Skin epidermis (tissue), 12 donors: ENCODE results near the gene MYO1E.

Experiments used
- H3K27ac ChIP-seq, 21 experiments: fragments of 200-600 bp; sonication (generic) in 11 of 21; one replicate each; pipeline ENCODE4 v1.5.0; 2020; ENCODE audit warnings: mild to moderate bottlenecking in 3 of 21, inconsistent platforms in 2 of 21, moderate library complexity in 2 of 21
- H3K4me3 ChIP-seq, 7 experiments: fragments of 200-600 bp; sonication (generic) in 2 of 7; one replicate each; pipeline ENCODE4 v1.5.0; 2020; ENCODE audit warnings: inconsistent platforms in 2 of 7, mild to moderate bottlenecking in 2 of 7, moderate library complexity in 1 of 7

The MYO1E gene

DNA sequence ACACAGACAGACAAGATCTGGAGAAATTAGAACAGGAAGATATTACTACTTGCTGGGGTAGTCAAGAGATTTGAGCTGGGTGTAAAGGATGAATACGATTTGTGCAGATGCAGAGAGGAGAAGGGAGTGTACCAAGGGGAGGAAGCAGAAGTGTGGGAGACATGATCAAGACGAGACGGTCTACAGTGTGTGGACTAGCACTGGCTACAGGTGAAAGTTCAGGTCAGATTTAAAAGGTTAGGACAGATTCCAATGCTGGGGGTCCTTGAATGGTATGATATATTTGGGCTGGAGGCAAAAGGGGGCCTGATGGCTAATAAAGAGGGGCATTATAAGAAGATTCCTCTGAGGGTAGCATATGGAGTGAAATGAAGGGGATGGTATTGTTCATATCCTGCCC is 154.0 kb downstream of the MYO1E start:
- Histone ChIP-seq H3K4me3 (no peak overlapping the region), H3K27ac (peak overlapping the region in 1 of 21 experiments; percentile 36)

DNA sequence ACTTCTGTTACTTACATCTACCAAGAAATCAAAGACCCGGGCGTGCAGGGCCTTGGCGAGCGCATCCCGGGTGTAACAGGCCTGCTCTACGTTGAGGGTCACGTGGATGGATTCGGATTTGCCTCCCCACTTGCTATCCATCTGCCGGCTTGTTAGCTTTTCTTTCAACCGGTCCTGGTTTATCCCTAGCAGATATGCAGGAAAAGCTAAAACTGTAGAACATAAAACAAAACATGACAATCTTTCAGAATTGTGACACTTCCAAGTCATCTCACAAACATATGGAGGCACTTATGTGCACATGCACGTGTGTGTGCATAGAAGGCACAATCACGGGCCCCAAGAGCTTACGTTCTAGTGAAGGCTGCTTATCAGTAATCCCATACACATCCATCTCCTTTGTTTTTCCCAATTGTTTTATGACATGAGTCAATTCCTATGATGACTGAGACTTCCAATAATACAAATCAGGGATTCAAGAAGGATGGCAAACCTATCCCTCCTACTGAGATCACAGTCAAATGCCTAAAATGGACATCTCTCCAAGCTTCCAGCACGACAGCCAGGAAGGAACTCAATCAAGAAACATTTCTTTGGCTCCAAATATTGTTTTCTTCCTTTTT is 154.7 kb downstream of the MYO1E start:
- H3K4me3 ChIP-seq: no peak overlapping the region
- H3K27ac ChIP-seq: no peak overlapping the region

DNA sequence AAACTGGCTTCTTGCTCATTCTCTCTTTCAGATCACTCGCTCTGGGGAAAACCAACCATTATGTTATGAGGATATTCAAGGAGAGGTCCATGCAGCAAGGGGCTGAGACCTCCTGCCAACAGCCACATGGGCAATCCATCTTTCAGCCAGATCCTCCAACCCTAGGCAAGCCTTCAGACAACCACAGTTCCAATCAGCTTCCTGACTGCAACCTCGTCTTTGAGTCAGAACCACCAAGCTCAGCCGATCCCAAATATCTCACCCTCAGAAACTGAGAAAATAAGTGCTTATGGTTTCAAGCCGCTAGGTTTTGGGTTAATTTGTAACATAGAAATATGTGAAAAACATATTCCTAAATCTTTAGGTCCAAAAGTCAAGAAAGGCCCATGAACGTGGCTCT is 155.8 kb downstream of the MYO1E start:
- Histone ChIP-seq H3K27ac (no peak overlapping the region), H3K4me3 (no peak overlapping the region)

DNA sequence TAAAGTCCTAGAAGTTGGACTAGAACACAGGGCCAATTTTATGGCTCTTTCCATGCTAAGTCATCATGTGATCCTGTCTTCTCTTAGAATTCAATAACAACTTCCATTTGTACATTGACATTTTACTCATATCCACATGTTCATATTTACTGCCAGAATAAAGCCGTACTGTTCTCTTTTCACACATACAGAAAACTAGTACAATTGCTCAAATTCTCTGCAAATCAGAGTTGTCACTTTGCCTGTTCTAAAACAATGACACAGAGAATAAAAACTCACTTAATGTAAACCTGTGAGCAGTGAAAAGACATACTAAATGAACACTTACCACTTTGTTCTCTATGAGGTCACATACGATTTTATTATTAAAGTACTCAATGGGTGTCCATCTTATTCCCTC is 162.5 kb downstream of the MYO1E start:
- Histone ChIP-seq H3K4me3 (no peak overlapping the region), H3K27ac (no peak overlapping the region)

DNA sequence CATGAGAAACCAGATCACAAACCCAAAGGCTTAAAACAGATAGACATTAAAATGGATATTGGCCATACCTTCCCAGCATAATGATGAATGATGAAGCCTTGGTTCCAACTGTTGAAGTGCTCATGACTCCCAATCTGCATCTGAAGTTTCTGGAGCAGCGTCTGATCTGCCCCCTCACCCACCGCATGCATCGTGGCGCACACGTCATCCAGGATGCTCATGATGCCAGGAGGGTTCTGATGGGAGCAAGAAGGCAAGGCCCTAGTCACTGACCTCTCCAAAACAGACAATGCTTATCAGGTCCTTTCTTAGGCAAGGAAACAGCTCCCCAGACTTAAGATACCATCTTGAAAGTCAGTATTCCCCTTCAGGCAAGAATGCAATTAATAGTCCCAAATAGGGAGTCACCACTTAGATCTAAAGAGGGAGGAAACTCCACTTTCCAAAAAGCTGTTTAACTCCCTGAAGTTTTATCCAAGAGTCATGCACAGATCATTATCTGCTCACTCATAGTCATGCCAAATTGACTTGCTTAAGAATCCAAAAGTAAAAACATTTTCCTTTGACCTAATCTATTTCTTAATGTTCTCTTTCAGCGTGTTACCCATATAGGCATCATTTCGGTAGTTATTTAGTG is 163.9 kb downstream of the MYO1E start:
- Histone ChIP-seq H3K4me3 (no peak overlapping the region), H3K27ac (peak overlapping the region in 1 of 21 experiments; percentile 22)

DNA sequence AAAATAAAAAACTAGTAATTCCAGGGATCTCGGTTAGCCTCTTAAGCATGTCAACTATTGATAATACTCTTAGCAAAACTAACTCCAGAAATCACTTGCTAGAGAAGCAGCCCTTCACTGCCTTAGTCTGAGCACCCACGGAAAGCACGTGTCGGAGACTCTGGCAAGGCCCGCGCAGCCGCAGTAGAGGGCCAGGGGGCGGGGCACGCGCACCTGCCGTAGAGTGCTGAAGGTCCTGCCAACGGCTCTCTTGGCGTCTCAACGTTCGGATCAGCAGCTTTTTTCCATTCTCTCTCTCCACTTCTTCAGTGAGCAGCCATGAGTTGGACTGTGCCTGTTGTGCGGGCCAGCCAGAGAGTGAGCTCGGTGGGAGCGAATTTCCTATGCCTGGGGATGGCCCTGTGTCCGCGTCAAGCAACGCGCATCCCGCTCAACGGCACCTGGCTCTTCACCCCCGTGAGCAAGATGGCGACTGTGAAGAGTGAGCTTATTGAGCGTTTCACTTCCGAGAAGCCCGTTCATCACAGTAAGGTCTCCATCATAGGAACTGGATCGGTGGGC is 166.0 kb downstream of the MYO1E start, which contains the start of gene LDHAL6B:
LDHAL6B (plus strand) TSS at position 221 of the 561 bp plus-strand sequence; CDS start at position 319, 98 bp downstream.
- H3K27ac ChIP-seq: no peak within 1 kb of the TSS

DNA sequence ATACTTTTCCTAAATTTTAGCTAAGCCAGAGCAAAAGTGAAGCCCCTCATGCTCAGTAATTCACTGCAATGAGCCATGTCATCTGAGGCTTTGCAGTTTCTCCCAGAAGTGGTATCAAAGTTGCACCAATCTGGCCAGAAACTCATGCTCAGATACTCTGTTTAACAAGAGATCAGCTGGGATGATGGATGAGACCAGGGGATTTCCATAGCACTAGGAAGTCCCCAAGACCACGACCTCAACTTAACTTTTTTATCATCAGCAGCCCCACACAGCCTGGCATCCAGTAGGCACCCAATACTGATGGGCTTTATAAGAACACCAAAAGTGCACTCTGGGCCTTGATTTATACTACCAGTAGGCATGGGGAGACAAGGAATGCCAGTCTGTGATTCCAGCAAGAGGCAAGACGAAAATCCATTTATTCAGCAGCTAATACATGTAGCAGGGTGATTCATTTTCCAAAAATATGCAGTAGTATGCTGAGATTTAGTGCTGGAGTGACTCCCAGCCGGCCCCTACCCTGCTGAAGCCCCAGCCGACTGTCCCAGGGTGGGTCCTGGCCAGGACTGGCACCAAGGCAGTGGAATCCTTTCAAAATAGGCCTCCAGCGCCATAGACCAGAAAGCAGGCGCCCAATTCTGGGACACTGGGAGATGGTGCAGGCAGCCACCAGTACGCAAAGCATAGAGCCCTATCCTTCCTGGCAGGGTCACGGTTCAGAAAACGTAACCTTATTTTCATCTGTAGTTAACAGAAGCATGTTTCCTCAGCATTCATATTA is 166.6 kb downstream of the MYO1E start:
- Histone ChIP-seq H3K4me3 (no peak overlapping the region), H3K27ac (no peak overlapping the region)

More for the DNA sequence above, 166.0 kb downstream of the MYO1E start, which contains the start of gene LDHAL6B:
- H3K4me3 ChIP-seq: no peak within 1 kb of the TSS

DNA sequence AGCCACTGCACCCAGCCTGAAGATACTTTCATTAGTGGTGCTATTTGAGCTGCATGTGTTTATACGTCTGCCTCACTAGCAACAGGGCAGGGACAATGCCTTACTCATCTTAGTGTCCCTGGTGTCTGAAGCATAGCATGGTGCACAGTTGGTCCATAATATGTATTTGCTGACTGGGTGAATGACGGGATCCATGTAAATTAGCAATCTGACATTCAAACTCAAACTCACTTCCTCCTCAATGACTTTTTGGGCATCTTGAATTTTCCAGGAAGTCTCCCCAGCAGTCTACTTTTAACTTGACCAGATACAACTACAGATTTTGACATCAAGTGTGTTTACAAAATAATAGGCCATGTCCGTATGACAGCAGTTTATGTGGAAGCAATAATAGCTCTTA is 169.0 kb downstream of the MYO1E start:
- Histone ChIP-seq H3K27ac (no peak overlapping the region), H3K4me3 (no peak overlapping the region)

DNA sequence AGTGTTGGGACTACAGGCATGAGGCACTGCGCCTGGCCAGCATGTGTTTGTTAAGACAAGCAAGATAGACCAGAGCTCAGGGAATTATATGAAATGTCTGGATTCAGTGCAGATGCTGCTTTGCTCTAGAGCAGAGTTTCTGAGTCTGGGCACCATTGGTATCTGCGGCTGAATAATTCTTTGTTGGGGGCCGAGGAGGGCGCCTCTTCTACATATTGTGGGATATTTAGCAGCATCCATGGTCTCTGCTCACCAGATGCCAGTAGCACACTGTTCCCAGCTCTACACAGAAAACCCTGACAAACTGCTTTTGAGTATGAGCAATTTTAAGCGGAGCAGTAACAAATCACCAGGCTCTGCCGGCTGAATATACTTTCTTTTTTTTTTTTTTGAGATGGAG is 169.7 kb downstream of the MYO1E start:
- no peak overlapping the region for H3K4me3 ChIP-seq
- no peak overlapping the region for H3K27ac ChIP-seq

DNA sequence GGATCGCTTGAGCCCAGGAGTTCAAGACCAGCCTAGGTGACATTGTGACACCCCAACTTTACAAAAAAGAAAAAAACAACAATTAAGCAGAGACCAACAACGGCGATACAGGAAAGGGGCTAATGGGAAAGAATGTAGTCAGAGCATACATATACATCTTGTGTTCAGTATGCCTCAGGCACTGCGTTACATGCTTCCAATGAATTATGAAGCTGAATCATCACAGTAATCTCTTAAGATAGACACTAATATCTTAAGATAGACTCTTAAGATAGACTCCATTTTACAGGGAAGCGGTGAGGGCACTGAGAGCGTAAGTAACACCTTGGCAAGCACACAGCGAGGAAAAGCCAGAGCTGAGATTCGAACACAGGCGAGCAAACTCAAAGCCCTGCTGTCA is 172.1 kb downstream of the MYO1E start:
- Histone ChIP-seq H3K27ac (peak overlapping the region in 7 of 21 experiments; percentile 1 to 69 (median 21)), H3K4me3 (no peak overlapping the region)

DNA sequence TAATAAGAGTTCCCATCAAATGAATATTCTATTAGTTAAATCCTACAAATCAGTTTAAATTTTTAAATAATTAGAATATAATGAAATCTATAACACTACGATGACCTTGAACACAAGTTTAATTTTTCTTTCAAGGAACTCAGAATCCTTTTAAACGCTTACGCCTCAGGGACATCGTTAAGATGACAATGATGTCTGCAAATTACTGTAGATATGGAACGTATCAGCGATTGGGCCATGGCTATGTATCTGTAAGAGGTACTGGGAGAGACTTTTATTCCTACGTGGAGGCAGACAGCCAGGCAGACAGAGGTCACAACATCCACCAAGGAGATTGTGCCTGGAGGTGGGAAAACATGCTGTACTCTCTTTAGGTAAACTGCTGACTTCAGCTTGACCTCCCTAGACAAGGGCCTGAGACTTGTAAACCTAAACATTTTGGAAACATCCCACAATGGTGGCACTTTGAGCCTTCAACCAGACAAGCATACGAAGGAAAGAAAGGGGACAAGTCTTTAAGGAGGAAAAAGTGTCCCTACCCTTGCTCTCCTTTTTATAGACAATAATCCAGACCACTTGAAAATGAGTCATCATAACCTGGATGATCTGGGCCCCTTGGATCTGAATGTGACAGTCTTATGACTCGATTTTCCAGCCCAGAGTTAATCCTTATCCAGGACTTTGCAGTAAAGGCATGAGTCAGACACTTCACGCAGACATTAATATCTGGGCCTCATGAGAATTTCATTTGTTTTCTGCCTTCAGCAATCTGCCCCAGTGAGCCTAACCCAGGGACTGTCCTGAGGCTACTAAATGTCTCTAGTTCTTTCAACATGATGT is 172.8 kb downstream of the MYO1E start:
- Histone ChIP-seq H3K27ac (peak overlapping the region in 7 of 21 experiments; percentile 1 to 69 (median 21)), H3K4me3 (no peak overlapping the region)

DNA sequence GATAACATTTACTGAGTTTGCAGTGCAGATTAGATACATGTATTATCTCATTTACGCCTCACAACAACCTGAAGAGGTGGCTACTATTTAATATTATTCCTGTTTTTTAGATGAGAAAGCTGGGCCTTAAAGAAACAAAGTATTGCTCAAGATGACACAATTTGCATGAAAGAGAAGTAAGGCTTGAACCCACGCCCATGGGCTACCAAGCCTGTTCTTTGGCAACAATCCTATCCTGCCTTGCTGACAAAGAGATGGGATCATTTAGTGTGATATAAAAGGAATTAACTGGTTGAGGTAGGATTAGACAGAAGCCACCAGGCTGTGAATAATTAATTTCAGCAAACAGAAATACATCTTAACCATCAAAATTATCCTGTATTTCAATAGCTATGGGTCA is 175.2 kb downstream of the MYO1E start:
- H3K27ac ChIP-seq: no peak overlapping the region
- H3K4me3 ChIP-seq: no peak overlapping the region

DNA sequence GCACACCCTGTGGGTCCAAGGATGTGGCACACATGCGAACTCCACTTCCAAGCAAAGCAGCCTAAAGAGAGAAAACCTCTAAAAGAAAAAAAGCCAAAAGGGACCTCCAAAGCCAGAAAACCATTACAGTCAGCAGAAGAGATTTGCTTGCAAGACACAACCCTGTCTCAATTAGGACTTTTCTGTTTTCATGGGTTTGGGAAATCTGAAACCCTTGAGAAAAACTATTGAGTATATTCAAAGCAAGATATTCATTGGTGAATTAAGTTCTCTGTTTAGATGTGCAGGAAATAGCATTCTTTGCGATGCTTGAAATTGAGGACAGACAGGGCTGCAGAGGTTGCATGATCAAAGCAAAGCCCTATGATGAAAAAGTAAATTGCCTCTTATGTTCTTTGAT is 176.3 kb downstream of the MYO1E start:
- H3K27ac ChIP-seq: no peak overlapping the region
- H3K4me3 ChIP-seq: no peak overlapping the region

DNA sequence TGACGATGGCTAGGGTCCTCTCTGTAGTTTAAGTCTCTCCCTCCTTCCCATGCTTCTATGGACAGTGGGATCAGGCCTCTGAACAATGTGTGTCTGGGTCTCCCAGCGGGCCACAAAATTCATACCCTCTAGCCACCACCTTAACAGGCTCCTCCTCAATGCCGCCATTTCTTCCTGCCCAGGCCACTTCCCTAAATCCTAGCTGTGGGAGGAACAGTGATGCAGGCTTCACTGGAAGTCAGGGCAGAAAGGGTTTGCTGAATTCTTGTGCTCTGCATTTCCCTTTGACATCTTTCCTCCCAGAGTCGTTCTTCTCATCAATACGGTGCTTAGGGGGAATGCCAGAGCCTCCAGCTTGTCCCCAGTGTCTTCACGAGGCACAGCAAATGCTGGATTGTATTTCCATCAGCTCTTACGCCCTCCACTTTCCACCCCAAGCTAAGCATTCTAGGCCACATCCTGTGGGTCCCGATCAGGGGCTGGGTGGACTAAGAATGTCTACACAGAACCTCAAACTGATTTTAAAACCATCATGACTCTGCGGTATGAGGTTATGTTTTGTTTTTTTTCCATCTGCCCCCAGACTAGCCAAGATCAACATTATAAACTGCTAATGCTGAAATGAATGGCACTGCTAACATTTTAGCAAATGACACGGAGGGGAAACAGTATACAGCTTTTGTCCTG is 177.9 kb downstream of the MYO1E start:
- H3K4me3 ChIP-seq: no peak overlapping the region
- no peak overlapping the region for H3K27ac ChIP-seq

DNA sequence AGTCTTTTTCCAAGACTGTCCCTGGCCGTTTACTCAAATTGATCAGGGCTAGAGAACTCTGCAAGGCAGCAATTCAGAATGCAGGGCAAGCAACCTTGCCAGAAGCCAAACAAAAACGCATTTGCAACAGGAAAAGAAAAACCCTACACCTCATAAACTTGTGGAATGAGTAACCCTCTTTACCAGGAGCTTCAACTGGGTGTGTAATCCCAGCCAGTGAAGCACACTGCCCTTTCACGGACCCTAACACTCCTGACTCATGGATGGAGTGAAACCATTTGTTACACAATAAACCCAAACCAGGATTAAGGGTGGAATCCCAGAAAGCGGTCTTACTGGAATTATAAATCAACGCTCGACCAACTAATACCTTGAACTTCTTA is 180.8 kb downstream of the MYO1E start:
- H3K27ac ChIP-seq: no peak overlapping the region

DNA sequence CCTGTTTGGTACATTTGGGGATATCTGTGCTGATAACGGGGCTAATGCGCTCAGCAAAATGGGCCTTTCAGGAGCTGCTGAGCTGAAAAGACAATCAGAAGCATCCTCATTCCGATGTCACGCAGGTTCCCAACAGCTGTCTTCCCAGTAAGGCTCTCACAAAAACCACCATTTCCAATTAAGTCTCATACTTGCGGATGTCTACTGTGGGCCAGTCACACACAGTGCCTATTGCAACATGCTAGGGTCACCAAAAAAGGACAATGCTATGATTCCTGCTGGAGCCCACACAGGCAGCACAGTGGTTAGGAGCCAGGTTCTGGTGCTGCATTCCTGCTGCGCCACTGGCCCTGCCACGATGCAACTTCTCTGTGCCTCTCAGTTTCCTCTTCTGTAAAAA is 182.4 kb downstream of the MYO1E start:
- Histone ChIP-seq H3K27ac (no peak overlapping the region), H3K4me3 (no peak overlapping the region)

More for the DNA sequence above, 180.8 kb downstream of the MYO1E start:
- H3K4me3 ChIP-seq: no peak overlapping the region

DNA sequence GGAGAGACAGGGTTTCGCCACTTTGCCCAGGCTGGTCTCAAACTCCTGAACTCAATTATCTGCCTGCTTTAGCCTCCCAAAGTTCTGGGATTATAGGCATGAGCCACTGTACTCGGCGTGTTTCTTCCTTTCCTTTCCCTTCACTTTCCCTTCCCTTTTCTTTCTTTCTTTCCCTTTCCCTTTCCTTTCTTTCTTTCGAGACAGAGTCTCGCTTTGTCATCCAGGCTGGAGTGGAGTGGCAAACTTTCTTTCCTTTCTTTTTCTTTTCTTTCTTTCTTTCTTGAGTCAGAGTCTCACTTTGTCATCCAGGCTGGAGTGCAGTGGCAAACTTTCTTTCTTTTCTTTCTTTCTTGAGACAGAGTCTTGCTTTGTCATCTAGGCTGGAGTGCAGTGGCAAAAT is 183.4 kb downstream of the MYO1E start:
- Histone ChIP-seq H3K4me3 (no peak overlapping the region), H3K27ac (no peak overlapping the region)

DNA sequence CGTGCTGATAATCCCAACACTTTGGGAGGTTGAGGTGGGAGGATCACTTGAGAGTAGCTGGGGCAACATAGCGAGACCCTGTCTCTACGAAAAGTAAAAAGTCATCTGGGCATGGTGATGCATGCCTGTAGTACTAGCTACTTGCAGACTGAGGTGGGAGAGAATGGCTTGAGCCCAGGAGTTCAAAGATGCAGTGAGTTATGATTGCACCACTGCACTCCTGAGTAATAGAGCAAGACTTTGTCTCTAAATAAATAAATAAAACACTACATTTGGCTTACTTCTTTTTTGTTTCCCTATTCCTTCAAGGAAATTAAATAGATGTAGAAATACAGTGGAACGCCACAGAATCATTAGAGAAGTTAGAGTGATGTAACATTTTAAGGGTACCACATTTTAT is 186.2 kb downstream of the MYO1E start:
- Histone ChIP-seq H3K4me3 (no peak overlapping the region), H3K27ac (no peak overlapping the region)

DNA sequence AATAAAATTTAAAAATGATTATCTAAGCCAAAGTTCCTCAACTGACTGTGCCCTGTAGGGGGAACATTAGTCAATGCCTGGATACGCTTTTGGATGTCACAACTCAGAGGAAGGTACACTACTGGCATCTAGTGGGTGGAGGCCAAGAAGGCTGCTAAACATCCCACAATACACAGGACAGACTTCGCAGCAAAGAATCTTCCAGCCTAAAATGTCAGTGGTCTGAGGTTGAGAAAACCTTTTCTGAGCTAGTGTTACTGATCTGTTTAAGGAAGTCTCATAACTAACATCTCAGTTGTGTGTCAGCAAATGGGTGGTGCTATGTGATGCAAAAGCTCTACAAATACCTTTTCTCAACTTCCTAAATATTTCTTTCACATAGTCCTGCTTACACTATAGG is 186.9 kb downstream of the MYO1E start:
- Histone ChIP-seq H3K27ac (no peak overlapping the region), H3K4me3 (no peak overlapping the region)
